Measurements from ENCODE around the gene TDRKH.

- no peak for TF ChIP-seq CTCF (IDR thresholded peaks at IDR 0.05; ENCODE audit: low read depth, low read length, missing input control)
- no peak for TF ChIP-seq JUND (IDR thresholded peaks at IDR 0.05)
- no peak for TF ChIP-seq EGR1 (IDR thresholded peaks at IDR 0.05; ENCODE audit: low read depth in 2 of 2)
- no peak for TF ChIP-seq GABPA (IDR thresholded peaks at IDR 0.05 in 1 of 2, conservative IDR thresholded peaks at IDR 0.05 in 1 of 2)
- TF ChIP-seq REST (IDR thresholded peaks at IDR 0.05) = no peak
- no peak for TF ChIP-seq SP1 (IDR thresholded peaks at IDR 0.05)
- no peak for TF ChIP-seq TAF1 (conservative IDR thresholded peaks at IDR 0.05)
- TF ChIP-seq YY1 (IDR thresholded peaks at IDR 0.05) = no peak
- no peak for TF ChIP-seq RAD21 (IDR thresholded peaks at IDR 0.05)
- TF ChIP-seq MAX (IDR thresholded peaks at IDR 0.05) = no peak
- TF ChIP-seq ZBTB33 (IDR thresholded peaks at IDR 0.05) = no peak
- TF ChIP-seq ATF3 (IDR thresholded peaks at IDR 0.05) = no peak
- no peak for TF ChIP-seq FOXA1 (IDR thresholded peaks at IDR 0.05)
- no peak for TF ChIP-seq FOXA2 (IDR thresholded peaks at IDR 0.05)
Observed at GRCh38 chr1:151839082-151839412, 48.7 kb upstream of the TDRKH start.
